WTC11 (cell line): Measurements from ENCODE around the gene HPN. TPM values are rescaled to one million over a fixed set of nuclear protein-coding genes. Genes with fewer than 3 reads are reported as not detected.

Source experiments
- ATAC-seq: fragments of 200-7000 bp; cut with Tn5 transposase; 2 replicates; pipeline ENCODE4 v1.10.0; 2021; ENCODE audit warnings: mild to moderate bottlenecking, moderate library complexity
- CTCF ChIA-PET: fragments of 300-600 bp; sonication (Branson Sonifier 250); formaldehyde crosslinking; loops from one replicate; lab custom pipeline; 2021; ENCODE audit warnings: antibody characterized with exemption; lab: Charles Lee
- POLR2A ChIA-PET: fragments of 350-600 bp; sonication (Branson Sonifier 250); formaldehyde crosslinking; loops from one replicate; lab custom pipeline; 2021; ENCODE audit warnings: antibody characterized with exemption; lab: Charles Lee
- DNase-seq: peaks from one replicate; pipeline ENCODE4 v3.0.0; 2021; ENCODE audit warnings: low spot score
- H3K27ac Mint-ChIP-seq: 2 replicates; pipeline ENCODE4 v1.8.0; 2021; ENCODE audit warnings: mixed read lengths
- H3K27me3 Mint-ChIP-seq: 2 replicates; pipeline ENCODE4 v1.8.0; 2021; ENCODE audit warnings: low read depth, mild to moderate bottlenecking, moderate library complexity, mixed read lengths
- H3K36me3 Mint-ChIP-seq: 2 replicates; pipeline ENCODE4 v1.8.0; 2021; ENCODE audit warnings: mixed read lengths
- H3K4me1 Mint-ChIP-seq: 2 replicates; pipeline ENCODE4 v1.8.0; 2022; ENCODE audit warnings: mixed read lengths
- H3K4me3 Mint-ChIP-seq: 2 replicates; pipeline ENCODE4 v1.8.0; 2021; ENCODE audit warnings: mild to moderate bottlenecking, moderate library complexity, mixed read lengths
- H3K9me3 Mint-ChIP-seq: 2 replicates; pipeline ENCODE4 v1.8.0; 2021; ENCODE audit warnings: mixed read lengths
- CBFB ChIP-seq: sonication (generic); formaldehyde crosslinking; IDR thresholded peaks from 2 replicates; pipeline ENCODE4 v1.8.1; 2022; ENCODE audit warnings: mild to moderate bottlenecking, low read depth, missing genetic modification reagents
- ETV6 ChIP-seq: sonication (generic); formaldehyde crosslinking; IDR thresholded peaks from 2 replicates; pipeline ENCODE4 v1.8.1; 2022; ENCODE audit warnings: mild to moderate bottlenecking, missing genetic modification reagents
- HMGA2 ChIP-seq: fragments of 250-450 bp; sonication (Bioruptor Pico); IDR thresholded peaks from 2 replicates; pipeline ENCODE4 v1.4.0; 2021; ENCODE audit warnings: mild to moderate bottlenecking, moderate library complexity
- KAT7 ChIP-seq: sonication (generic); formaldehyde crosslinking; IDR thresholded peaks from 2 replicates; pipeline ENCODE4 v1.8.1; 2023; ENCODE audit warnings: missing genetic modification reagents, mild to moderate bottlenecking, borderline replicate concordance
- NFATC4 ChIP-seq: fragments of 250-450 bp; sonication (Bioruptor Pico); IDR thresholded peaks from 2 replicates; pipeline ENCODE4 v1.9.0; 2021; ENCODE audit warnings: mild to moderate bottlenecking
- NFE2L1 ChIP-seq: sonication (generic); formaldehyde crosslinking; IDR thresholded peaks from 2 replicates; pipeline ENCODE4 v1.8.1; 2023; ENCODE audit warnings: missing genetic modification reagents
- NR2C2 ChIP-seq: sonication (generic); formaldehyde crosslinking; IDR thresholded peaks from 2 replicates; pipeline ENCODE4 v1.8.0; 2022; ENCODE audit warnings: mild to moderate bottlenecking, missing genetic modification reagents
- TEAD1 ChIP-seq: sonication (generic); formaldehyde crosslinking; IDR thresholded peaks from 2 replicates; pipeline ENCODE4 v1.8.0; 2022; ENCODE audit warnings: mild to moderate bottlenecking, missing genetic modification reagents
- ZBTB21 ChIP-seq: sonication (generic); formaldehyde crosslinking; IDR thresholded peaks from 2 replicates; pipeline ENCODE4 v1.8.1; 2023; ENCODE audit warnings: mild to moderate bottlenecking, missing genetic modification reagents, borderline replicate concordance
- ZNF671 ChIP-seq: fragments of 250-450 bp; sonication (Bioruptor Pico); IDR thresholded peaks from 2 replicates; pipeline ENCODE4 v1.8.0; 2021; ENCODE audit warnings: mild to moderate bottlenecking
- total RNA-seq: library from RNA; stranded (reverse); gene quantifications from 3 replicates; pipeline ENCODE4 v1.2.3, GENCODE V29; 2021
- TF ChIP-seq, protein P1 (sequence below): sonication (generic); formaldehyde crosslinking; IDR thresholded peaks from 2 replicates; pipeline ENCODE4 v1.8.0; 2023; ENCODE audit warnings: missing genetic modification reagents, mild to moderate bottlenecking, borderline replicate concordance
- TF ChIP-seq, protein P2 (sequence below): sonication (generic); formaldehyde crosslinking; IDR thresholded peaks from 2 replicates; pipeline ENCODE4 v1.8.1; 2023; ENCODE audit warnings: mild to moderate bottlenecking, missing genetic modification reagents, borderline replicate concordance
- TF ChIP-seq, protein P3 (sequence below): sonication (generic); formaldehyde crosslinking; IDR thresholded peaks from 2 replicates; pipeline ENCODE4 v1.8.0; 2022; ENCODE audit warnings: mild to moderate bottlenecking, missing genetic modification reagents
- TF ChIP-seq, protein P4 (sequence below): fragments of 250-450 bp; sonication (Bioruptor Pico); IDR thresholded peaks from 2 replicates; pipeline ENCODE4 v1.9.0; 2021; ENCODE audit warnings: mild to moderate bottlenecking
- TF ChIP-seq, protein P5 (sequence below): fragments of 250-450 bp; sonication (Bioruptor Pico); IDR thresholded peaks from 2 replicates; pipeline ENCODE4 v1.8.0; 2021; ENCODE audit warnings: mild to moderate bottlenecking
- TF ChIP-seq, protein P6 (sequence below): sonication (generic); formaldehyde crosslinking; IDR thresholded peaks from 2 replicates; pipeline ENCODE4 v1.8.0; 2022; ENCODE audit warnings: mild to moderate bottlenecking, missing genetic modification reagents
- TF ChIP-seq, protein P7 (sequence below): sonication (generic); formaldehyde crosslinking; IDR thresholded peaks from 2 replicates; pipeline ENCODE4 v1.8.0; 2022; ENCODE audit warnings: mild to moderate bottlenecking, missing genetic modification reagents

Gene HPN
- total RNA-seq, 1 experiment from 2014 or later, result 20.8 TPM

DNA sequence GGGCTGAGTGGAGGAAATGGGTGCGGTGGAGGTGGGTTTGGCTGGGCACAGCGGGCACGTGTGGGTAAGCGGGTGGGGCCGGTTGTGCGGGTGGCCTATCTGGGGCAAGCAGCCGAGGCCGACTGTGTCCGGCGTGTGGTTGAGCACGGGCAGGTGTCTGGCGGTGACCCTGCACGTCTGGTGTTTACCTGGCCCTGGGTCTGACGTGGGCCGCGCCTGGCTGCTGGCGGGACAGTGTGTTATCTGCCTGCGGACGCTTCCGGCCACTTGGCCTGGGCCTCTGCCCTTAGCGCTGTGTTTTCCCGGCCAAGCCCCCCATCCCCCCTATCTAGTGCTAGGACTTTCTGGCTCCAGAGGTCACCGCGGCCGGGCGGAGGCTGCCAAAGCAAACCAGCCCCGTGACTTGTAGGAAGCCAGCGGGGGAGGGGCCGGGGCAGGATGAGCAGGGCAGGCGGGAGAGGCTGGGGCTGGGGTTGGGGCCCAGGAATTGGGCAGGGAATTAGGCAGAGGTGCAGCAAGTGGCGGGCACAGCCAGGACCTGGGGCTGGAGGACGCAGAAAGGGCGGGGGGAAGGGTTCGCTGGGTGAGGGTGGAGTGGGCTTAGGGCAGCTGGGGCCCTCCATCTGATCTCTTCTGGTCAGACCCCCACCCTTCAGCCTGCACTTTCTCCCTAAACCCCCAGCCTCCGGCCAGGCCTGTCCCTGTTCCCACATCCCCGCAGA is 534 bp upstream of the HPN start (continued):
- TF ChIP-seq, protein P1, sequence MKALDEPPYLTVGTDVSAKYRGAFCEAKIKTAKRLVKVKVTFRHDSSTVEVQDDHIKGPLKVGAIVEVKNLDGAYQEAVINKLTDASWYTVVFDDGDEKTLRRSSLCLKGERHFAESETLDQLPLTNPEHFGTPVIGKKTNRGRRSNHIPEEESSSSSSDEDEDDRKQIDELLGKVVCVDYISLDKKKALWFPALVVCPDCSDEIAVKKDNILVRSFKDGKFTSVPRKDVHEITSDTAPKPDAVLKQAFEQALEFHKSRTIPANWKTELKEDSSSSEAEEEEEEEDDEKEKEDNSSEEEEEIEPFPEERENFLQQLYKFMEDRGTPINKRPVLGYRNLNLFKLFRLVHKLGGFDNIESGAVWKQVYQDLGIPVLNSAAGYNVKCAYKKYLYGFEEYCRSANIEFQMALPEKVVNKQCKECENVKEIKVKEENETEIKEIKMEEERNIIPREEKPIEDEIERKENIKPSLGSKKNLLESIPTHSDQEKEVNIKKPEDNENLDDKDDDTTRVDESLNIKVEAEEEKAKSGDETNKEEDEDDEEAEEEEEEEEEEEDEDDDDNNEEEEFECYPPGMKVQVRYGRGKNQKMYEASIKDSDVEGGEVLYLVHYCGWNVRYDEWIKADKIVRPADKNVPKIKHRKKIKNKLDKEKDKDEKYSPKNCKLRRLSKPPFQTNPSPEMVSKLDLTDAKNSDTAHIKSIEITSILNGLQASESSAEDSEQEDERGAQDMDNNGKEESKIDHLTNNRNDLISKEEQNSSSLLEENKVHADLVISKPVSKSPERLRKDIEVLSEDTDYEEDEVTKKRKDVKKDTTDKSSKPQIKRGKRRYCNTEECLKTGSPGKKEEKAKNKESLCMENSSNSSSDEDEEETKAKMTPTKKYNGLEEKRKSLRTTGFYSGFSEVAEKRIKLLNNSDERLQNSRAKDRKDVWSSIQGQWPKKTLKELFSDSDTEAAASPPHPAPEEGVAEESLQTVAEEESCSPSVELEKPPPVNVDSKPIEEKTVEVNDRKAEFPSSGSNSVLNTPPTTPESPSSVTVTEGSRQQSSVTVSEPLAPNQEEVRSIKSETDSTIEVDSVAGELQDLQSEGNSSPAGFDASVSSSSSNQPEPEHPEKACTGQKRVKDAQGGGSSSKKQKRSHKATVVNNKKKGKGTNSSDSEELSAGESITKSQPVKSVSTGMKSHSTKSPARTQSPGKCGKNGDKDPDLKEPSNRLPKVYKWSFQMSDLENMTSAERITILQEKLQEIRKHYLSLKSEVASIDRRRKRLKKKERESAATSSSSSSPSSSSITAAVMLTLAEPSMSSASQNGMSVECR, result peak; percentile 68; the same call in 1 of the 2 replicates
- TF ChIP-seq NFE2L1 (CRISPR knock-in tag), result peak; percentile 11; the same call in 1 of the 2 replicates
- no peak for TF ChIP-seq ZNF671
- no peak for TF ChIP-seq CBFB (CRISPR knock-in tag)
- TF ChIP-seq NFATC4, result no peak
- TF ChIP-seq, protein P2, sequence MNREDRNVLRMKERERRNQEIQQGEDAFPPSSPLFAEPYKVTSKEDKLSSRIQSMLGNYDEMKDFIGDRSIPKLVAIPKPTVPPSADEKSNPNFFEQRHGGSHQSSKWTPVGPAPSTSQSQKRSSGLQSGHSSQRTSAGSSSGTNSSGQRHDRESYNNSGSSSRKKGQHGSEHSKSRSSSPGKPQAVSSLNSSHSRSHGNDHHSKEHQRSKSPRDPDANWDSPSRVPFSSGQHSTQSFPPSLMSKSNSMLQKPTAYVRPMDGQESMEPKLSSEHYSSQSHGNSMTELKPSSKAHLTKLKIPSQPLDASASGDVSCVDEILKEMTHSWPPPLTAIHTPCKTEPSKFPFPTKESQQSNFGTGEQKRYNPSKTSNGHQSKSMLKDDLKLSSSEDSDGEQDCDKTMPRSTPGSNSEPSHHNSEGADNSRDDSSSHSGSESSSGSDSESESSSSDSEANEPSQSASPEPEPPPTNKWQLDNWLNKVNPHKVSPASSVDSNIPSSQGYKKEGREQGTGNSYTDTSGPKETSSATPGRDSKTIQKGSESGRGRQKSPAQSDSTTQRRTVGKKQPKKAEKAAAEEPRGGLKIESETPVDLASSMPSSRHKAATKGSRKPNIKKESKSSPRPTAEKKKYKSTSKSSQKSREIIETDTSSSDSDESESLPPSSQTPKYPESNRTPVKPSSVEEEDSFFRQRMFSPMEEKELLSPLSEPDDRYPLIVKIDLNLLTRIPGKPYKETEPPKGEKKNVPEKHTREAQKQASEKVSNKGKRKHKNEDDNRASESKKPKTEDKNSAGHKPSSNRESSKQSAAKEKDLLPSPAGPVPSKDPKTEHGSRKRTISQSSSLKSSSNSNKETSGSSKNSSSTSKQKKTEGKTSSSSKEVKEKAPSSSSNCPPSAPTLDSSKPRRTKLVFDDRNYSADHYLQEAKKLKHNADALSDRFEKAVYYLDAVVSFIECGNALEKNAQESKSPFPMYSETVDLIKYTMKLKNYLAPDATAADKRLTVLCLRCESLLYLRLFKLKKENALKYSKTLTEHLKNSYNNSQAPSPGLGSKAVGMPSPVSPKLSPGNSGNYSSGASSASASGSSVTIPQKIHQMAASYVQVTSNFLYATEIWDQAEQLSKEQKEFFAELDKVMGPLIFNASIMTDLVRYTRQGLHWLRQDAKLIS (CRISPR knock-in tag), result no peak
- TF ChIP-seq, protein P3, sequence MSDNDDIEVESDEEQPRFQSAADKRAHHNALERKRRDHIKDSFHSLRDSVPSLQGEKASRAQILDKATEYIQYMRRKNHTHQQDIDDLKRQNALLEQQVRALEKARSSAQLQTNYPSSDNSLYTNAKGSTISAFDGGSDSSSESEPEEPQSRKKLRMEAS (CRISPR knock-in tag), result peak; percentile 65; the same call in 1 of the 2 replicates
- TF ChIP-seq NR2C2 (CRISPR knock-in tag), result no peak
- TF ChIP-seq, protein P4, sequence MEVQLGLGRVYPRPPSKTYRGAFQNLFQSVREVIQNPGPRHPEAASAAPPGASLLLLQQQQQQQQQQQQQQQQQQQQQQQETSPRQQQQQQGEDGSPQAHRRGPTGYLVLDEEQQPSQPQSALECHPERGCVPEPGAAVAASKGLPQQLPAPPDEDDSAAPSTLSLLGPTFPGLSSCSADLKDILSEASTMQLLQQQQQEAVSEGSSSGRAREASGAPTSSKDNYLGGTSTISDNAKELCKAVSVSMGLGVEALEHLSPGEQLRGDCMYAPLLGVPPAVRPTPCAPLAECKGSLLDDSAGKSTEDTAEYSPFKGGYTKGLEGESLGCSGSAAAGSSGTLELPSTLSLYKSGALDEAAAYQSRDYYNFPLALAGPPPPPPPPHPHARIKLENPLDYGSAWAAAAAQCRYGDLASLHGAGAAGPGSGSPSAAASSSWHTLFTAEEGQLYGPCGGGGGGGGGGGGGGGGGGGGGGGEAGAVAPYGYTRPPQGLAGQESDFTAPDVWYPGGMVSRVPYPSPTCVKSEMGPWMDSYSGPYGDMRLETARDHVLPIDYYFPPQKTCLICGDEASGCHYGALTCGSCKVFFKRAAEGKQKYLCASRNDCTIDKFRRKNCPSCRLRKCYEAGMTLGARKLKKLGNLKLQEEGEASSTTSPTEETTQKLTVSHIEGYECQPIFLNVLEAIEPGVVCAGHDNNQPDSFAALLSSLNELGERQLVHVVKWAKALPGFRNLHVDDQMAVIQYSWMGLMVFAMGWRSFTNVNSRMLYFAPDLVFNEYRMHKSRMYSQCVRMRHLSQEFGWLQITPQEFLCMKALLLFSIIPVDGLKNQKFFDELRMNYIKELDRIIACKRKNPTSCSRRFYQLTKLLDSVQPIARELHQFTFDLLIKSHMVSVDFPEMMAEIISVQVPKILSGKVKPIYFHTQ (CRISPR knock-in tag), result no peak
- no peak for TF ChIP-seq ZBTB21 (CRISPR knock-in tag)
- no peak for TF ChIP-seq KAT7 (CRISPR knock-in tag)
- TF ChIP-seq ETV6, result peak; percentile 59; the same call in 1 of the 2 replicates
- TF ChIP-seq, all 79 proteins: peak for 10

DNA sequence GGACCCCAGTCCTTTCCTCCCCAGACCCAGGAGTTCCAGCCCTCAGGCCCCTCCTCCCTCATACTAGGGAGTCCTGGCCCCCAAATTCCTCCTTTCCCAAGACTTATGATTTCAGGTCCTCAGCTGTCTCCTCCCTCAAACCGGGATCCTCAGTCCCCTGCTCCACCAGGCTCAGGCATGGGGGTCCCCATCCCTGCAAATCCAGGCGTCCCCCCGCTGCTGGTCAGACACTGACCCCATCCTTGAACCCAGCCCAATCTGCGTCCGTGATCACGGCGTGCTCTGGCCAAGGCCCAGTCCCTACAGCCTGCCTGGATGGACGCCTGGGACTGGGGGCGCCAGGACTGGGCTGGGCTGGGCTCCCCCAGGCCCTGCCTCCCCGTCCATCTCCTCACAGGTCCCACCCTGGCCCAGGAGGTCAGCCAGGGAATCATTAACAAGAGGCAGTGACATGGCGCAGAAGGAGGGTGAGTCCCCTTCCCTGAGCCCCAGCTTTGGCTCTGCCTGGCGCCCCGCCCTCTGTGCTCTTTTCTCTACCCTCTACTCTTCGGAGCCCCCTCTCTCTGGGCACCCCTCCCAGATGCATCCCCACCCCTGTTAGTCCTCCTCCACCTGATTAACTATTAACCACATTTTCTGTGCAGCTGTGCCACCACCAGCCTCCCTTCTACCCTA is 672 bp downstream of the HPN start:
- ChIA-PET POLR2A (interaction anchor here (1.0 kb wide), 1 partner anchor 14 kb away, joined by 3 read pairs; no protein-coding TSS in a partner anchor), CTCF (interaction anchor here (0.6 to 1.6 kb wide), 9 partner anchors 11 to 203 kb away, joined by 3 to 9 read pairs (median 4); partner anchors contain the start of gene LGI4)
- no peak for DNase-seq
- Mint-ChIP-seq H3K4me3 (peak overlapping the region; percentile 67), H3K27ac (peak overlapping the region; percentile 51), H3K9me3 (no peaks in the 10 kb centered on the region), H3K36me3 (no peaks in the 10 kb centered on the region), H3K4me1 (peaks cover 53% of the 10 kb centered on the region), H3K27me3 (no peaks in the 10 kb centered on the region)
- TF ChIP-seq, protein P5, sequence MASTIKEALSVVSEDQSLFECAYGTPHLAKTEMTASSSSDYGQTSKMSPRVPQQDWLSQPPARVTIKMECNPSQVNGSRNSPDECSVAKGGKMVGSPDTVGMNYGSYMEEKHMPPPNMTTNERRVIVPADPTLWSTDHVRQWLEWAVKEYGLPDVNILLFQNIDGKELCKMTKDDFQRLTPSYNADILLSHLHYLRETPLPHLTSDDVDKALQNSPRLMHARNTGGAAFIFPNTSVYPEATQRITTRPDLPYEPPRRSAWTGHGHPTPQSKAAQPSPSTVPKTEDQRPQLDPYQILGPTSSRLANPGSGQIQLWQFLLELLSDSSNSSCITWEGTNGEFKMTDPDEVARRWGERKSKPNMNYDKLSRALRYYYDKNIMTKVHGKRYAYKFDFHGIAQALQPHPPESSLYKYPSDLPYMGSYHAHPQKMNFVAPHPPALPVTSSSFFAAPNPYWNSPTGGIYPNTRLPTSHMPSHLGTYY (CRISPR knock-in tag), result no peak
- TF ChIP-seq, protein P6, sequence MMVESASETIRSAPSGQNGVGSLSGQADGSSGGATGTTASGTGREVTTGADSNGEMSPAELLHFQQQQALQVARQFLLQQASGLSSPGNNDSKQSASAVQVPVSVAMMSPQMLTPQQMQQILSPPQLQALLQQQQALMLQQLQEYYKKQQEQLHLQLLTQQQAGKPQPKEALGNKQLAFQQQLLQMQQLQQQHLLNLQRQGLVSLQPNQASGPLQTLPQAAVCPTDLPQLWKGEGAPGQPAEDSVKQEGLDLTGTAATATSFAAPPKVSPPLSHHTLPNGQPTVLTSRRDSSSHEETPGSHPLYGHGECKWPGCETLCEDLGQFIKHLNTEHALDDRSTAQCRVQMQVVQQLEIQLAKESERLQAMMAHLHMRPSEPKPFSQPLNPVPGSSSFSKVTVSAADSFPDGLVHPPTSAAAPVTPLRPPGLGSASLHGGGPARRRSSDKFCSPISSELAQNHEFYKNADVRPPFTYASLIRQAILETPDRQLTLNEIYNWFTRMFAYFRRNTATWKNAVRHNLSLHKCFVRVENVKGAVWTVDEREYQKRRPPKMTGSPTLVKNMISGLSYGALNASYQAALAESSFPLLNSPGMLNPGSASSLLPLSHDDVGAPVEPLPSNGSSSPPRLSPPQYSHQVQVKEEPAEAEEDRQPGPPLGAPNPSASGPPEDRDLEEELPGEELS (CRISPR knock-in tag), result no peak
- TF ChIP-seq HMGA2 (CRISPR knock-in tag) (no peak), CBFB (CRISPR knock-in tag) (0 out of 2 replicates have a peak, but pooled peaks have one; percentile 7), TEAD1 (CRISPR knock-in tag) (no peak)
- TF ChIP-seq, protein P7, sequence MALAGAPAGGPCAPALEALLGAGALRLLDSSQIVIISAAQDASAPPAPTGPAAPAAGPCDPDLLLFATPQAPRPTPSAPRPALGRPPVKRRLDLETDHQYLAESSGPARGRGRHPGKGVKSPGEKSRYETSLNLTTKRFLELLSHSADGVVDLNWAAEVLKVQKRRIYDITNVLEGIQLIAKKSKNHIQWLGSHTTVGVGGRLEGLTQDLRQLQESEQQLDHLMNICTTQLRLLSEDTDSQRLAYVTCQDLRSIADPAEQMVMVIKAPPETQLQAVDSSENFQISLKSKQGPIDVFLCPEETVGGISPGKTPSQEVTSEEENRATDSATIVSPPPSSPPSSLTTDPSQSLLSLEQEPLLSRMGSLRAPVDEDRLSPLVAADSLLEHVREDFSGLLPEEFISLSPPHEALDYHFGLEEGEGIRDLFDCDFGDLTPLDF, result no peak
- ATAC-seq, result no peak
